Naive thymus-derived CD8-positive, alpha-beta T cell (primary cell): ENCODE data around the gene MFSD6. TPM values are rescaled to one million over a fixed set of nuclear protein-coding genes. Genes with fewer than 3 reads are reported as not detected.
A peak's percentile ranks its signal among the peaks of the same experiment; 100 is the strongest.

Source experiments
- ATAC-seq, 2 donors: fragments of 150-1000 bp; cut with Tn5 transposase in 1 of 2; sonication (Bioruptor Pico), chemical (Tn5 transposase) in 1 of 2; 1 replicate in 1 of 2; 2 replicates in 1 of 2; pipeline ENCODE4 v1.10.0; 2021; ENCODE audit warnings: mild to moderate bottlenecking in 2 of 2, moderate library complexity in 2 of 2
- POLR2A ChIA-PET: fragments of 350-600 bp; sonication (Branson Sonifier 250); formaldehyde crosslinking; loops from one replicate; lab custom pipeline; 2021; ENCODE audit warnings: antibody characterized with exemption; lab: Charles Lee
- DNase-seq, 10 donors: peaks; one replicate each; pipeline versions ENCODE4 v3.0.0 to v3.0.0-alpha.2; 2020 to 2022
- H3K27ac Mint-ChIP-seq, 10 donors: one replicate each; pipeline ENCODE4 v1.8.0; 2020 to 2022; ENCODE audit warnings: mild to moderate bottlenecking in 10 of 10, mixed read lengths in 10 of 10, moderate library complexity in 4 of 10, inconsistent platforms in 1 of 10
- H3K27me3 Mint-ChIP-seq, 5 donors: one replicate each; pipeline ENCODE4 v1.8.0; 2021 to 2022; ENCODE audit warnings: mixed read lengths in 5 of 5
- H3K36me3 Mint-ChIP-seq, 3 donors: one replicate each; pipeline ENCODE4 v1.8.0; 2020 to 2022; ENCODE audit warnings: mixed read lengths in 3 of 3, mild to moderate bottlenecking in 2 of 3, inconsistent platforms in 1 of 3
- H3K4me1 Mint-ChIP-seq, 4 donors: one replicate each; pipeline ENCODE4 v1.8.0; 2021 to 2022; ENCODE audit warnings: mixed read lengths in 4 of 4
- H3K4me3 Mint-ChIP-seq, 10 donors: one replicate each; pipeline ENCODE4 v1.8.0; 2020 to 2022; ENCODE audit warnings: mild to moderate bottlenecking in 10 of 10, mixed read lengths in 10 of 10, moderate library complexity in 6 of 10, inconsistent platforms in 1 of 10
- H3K9me3 Mint-ChIP-seq, 9 donors: one replicate each; pipeline ENCODE4 v1.8.0; 2020 to 2022; ENCODE audit warnings: mixed read lengths in 9 of 9, mild to moderate bottlenecking in 3 of 9, inconsistent platforms in 1 of 9, moderate library complexity in 1 of 9
- polyA plus RNA-seq, 3 donors: library from polyadenylated mRNA; unstranded; fragments of 300-500 nt; fragmentation: Illumina TruSeq; gene quantifications; one replicate each; pipeline ENCODE4 v1.2.3, GENCODE V29; 2021
- total RNA-seq, 8 experiments: library from RNA in 2 of 8; stranded (reverse) in 2 of 8; gene quantifications; one replicate each; pipeline ENCODE4 v1.2.3 and lab custom pipeline; 2021 to 2026

MFSD6 gene
- total and polyA plus RNA-seq, 5 experiments from 2014 or later: 14.7 to 61.3 (median 18.5) TPM

GRCh38 chr2:190407246-190407661, 901 bp upstream of the MFSD6 start:
- Mint-ChIP-seq H3K27ac (no peak overlapping the region), H3K36me3 (no peaks in the 10 kb centered on the region), H3K27me3 (no peaks in the 10 kb centered on the region), H3K4me3 (peak overlapping the region in 1 of 10 donors; percentile 84), H3K9me3 (no peaks in the 10 kb centered on the region), H3K4me1 (peaks cover 12 to 34% (median 30%) of the 10 kb centered on the region in 4 donors)
- POLR2A ChIA-PET: interaction anchor here (0.6 to 5.3 kb wide), 30 partner anchors 9 to 1270 kb away, joined by 3 to 99 read pairs (median 4); partner anchors contain the start of genes GLS, NABP1, NEMP2 and OSGEPL1
- ATAC-seq (peak; percentile 67 to 78), DNase-seq (peak in 6 of 10 donors; percentile 42 to 95 (median 92))

- peak overlapping the region; percentile 83 to 97 (median 92) for H3K4me3 Mint-ChIP-seq
- H3K4me1 Mint-ChIP-seq: peaks cover 24 to 49% (median 45%) of the 10 kb centered on the region in 4 donors
- H3K9me3 Mint-ChIP-seq: no peaks in the 10 kb centered on the region
- DNase-seq: peak; percentile 70 to 92 (median 82)
- peak; percentile 39 to 53 for ATAC-seq
- H3K27ac Mint-ChIP-seq: peak overlapping the region; percentile 94 to 100 (median 99)
- no peaks in the 10 kb centered on the region for H3K36me3 Mint-ChIP-seq
- H3K27me3 Mint-ChIP-seq: no peaks in the 10 kb centered on the region
- POLR2A ChIA-PET: interaction anchor here (1.0 to 5.3 kb wide), 8 partner anchors 7 to 473 kb away, joined by 3 to 99 read pairs (median 8); partner anchors contain the start of genes GLS and NEMP2
Observed at GRCh38 chr2:190408538-190409271, 550 bp downstream of the MFSD6 start.

GRCh38 chr2:190409616-190410015, 1.5 kb downstream of the MFSD6 start:
- POLR2A ChIA-PET: interaction anchor here (1.1 to 5.3 kb wide), 4 partner anchors 25 to 125 kb away, joined by 3 to 99 read pairs (median 5); partner anchors contain the start of gene NEMP2
- peak overlapping the region; percentile 94 to 100 (median 99) for H3K27ac Mint-ChIP-seq
- DNase-seq: no peak
- H3K27me3 Mint-ChIP-seq: no peaks in the 10 kb centered on the region
- peak overlapping the region; percentile 83 to 97 (median 92) for H3K4me3 Mint-ChIP-seq
- no peaks in the 10 kb centered on the region for H3K9me3 Mint-ChIP-seq
- peaks cover 27 to 56% (median 50%) of the 10 kb centered on the region in 4 donors for H3K4me1 Mint-ChIP-seq
- H3K36me3 Mint-ChIP-seq: no peaks in the 10 kb centered on the region
- ATAC-seq: no peak

- Mint-ChIP-seq H3K27me3 (no peaks in the 10 kb centered on the region), H3K27ac (peak overlapping the region; percentile 94 to 100 (median 99)), H3K36me3 (no peaks in the 10 kb centered on the region), H3K4me3 (peak overlapping the region; percentile 83 to 97 (median 92)), H3K9me3 (no peaks in the 10 kb centered on the region), H3K4me1 (peaks cover 27 to 59% (median 50%) of the 10 kb centered on the region in 4 donors)
- ATAC-seq (no peak), DNase-seq (no peak)
- POLR2A ChIA-PET: interaction anchor here (1.1 to 5.3 kb wide), 4 partner anchors 27 to 124 kb away, joined by 3 to 99 read pairs (median 4); partner anchors contain the start of gene NEMP2
Observed at GRCh38 chr2:190410166-190410565, 2.0 kb downstream of the MFSD6 start.

GRCh38 chr2:190412966-190413365, 4.8 kb downstream of the MFSD6 start:
- no peaks in the 10 kb centered on the region for H3K9me3 Mint-ChIP-seq

GRCh38 chr2:190413421-190413820, 5.3 kb downstream of the MFSD6 start:
- ATAC-seq (no peak), DNase-seq (no peak)
- H3K9me3 Mint-ChIP-seq: no peaks in the 10 kb centered on the region
- H3K27me3 Mint-ChIP-seq: no peaks in the 10 kb centered on the region
- POLR2A ChIA-PET: interaction anchor here (0.6 kb wide), 1 partner anchor 172 kb away, joined by 3 read pairs; no protein-coding TSS in a partner anchor
- peaks cover 0 to 7% (median 0%) of the 10 kb centered on the region in 3 donors for H3K36me3 Mint-ChIP-seq
- peaks cover 33 to 92% (median 79%) of the 10 kb centered on the region in 4 donors for H3K4me1 Mint-ChIP-seq
- peak overlapping the region; percentile 63 to 100 (median 84) for H3K27ac Mint-ChIP-seq
- peak overlapping the region in 8 of 10 donors; percentile 31 to 83 (median 56) for H3K4me3 Mint-ChIP-seq

More at GRCh38 chr2:190412966-190413365, 4.8 kb downstream of the MFSD6 start:
- Mint-ChIP-seq H3K4me3 (peak overlapping the region in 9 of 10 donors; percentile 7 to 83 (median 54)), H3K4me1 (peaks cover 33 to 87% (median 74%) of the 10 kb centered on the region in 4 donors), H3K27ac (peak overlapping the region; percentile 63 to 100 (median 84)), H3K36me3 (peaks cover 0 to 3% (median 0%) of the 10 kb centered on the region in 3 donors), H3K27me3 (no peaks in the 10 kb centered on the region)
- POLR2A ChIA-PET: interaction anchor here (0.6 kb wide), 1 partner anchor 173 kb away, joined by 3 read pairs; no protein-coding TSS in a partner anchor
- no peak for DNase-seq
- ATAC-seq: no peak

- peaks cover 0 to 23% (median 7%) of the 10 kb centered on the region in 3 donors for H3K36me3 Mint-ChIP-seq
- peaks cover 29 to 93% (median 84%) of the 10 kb centered on the region in 4 donors for H3K4me1 Mint-ChIP-seq
- H3K9me3 Mint-ChIP-seq: no peaks in the 10 kb centered on the region
- peak overlapping the region in 4 of 10 donors; percentile 29 to 67 (median 60) for H3K4me3 Mint-ChIP-seq
- POLR2A ChIA-PET: interaction anchor here (1.0 to 1.7 kb wide), 4 partner anchors 8 to 466 kb away, joined by 3 to 11 read pairs (median 4); partner anchors contain the start of gene MFSD6
- H3K27me3 Mint-ChIP-seq: no peaks in the 10 kb centered on the region
- peak overlapping the region; percentile 79 to 92 (median 86) for H3K27ac Mint-ChIP-seq
- no peak for ATAC-seq
- no peak for DNase-seq
Observed at GRCh38 chr2:190415251-190415650, 7.1 kb downstream of the MFSD6 start.

- Mint-ChIP-seq H3K9me3 (no peaks in the 10 kb centered on the region), H3K4me3 (peak overlapping the region; percentile 38 to 67 (median 64)), H3K4me1 (peaks cover 26 to 93% (median 85%) of the 10 kb centered on the region in 4 donors), H3K27me3 (no peaks in the 10 kb centered on the region), H3K27ac (peak overlapping the region; percentile 79 to 92 (median 86)), H3K36me3 (peaks cover 0 to 31% (median 13%) of the 10 kb centered on the region in 3 donors)
- peak; percentile 58 to 60 for ATAC-seq
- DNase-seq: peak in 2 of 10 donors; percentile 26 to 38
- POLR2A ChIA-PET: interaction anchor here (0.6 to 1.7 kb wide), 5 partner anchors 9 to 1262 kb away, joined by 3 to 11 read pairs (median 4); partner anchors contain the start of gene MFSD6
Observed at GRCh38 chr2:190415794-190416775, 7.9 kb downstream of the MFSD6 start.

- ATAC-seq (no peak), DNase-seq (no peak)
- peaks cover 0 to 38% (median 15%) of the 10 kb centered on the region in 3 donors for H3K36me3 Mint-ChIP-seq
- H3K9me3 Mint-ChIP-seq: no peaks in the 10 kb centered on the region
- peak overlapping the region; percentile 79 to 94 (median 86) for H3K27ac Mint-ChIP-seq
- H3K4me3 Mint-ChIP-seq: peak overlapping the region in 5 of 10 donors; percentile 20 to 67 (median 40)
- POLR2A ChIA-PET: interaction anchor here (0.7 to 1.7 kb wide), 3 partner anchors 10 to 147 kb away, joined by 3 to 11 read pairs (median 9); partner anchors contain the start of gene MFSD6
- H3K4me1 Mint-ChIP-seq: peaks cover 33 to 94% (median 85%) of the 10 kb centered on the region in 4 donors
- no peaks in the 10 kb centered on the region for H3K27me3 Mint-ChIP-seq
Observed at GRCh38 chr2:190417045-190417842, 9.1 kb downstream of the MFSD6 start.

- H3K4me3 Mint-ChIP-seq: no peak overlapping the region
- ATAC-seq: no peak
- H3K27ac Mint-ChIP-seq: peak overlapping the region in 7 of 10 donors; percentile 66 to 92 (median 79)
- peaks cover 29 to 94% (median 83%) of the 10 kb centered on the region in 4 donors for H3K4me1 Mint-ChIP-seq
- H3K27me3 Mint-ChIP-seq: no peaks in the 10 kb centered on the region
- peaks cover 0 to 46% (median 16%) of the 10 kb centered on the region in 3 donors for H3K36me3 Mint-ChIP-seq
- H3K9me3 Mint-ChIP-seq: no peaks in the 10 kb centered on the region
- no peak for DNase-seq
- POLR2A ChIA-PET: interaction anchor here (0.7 to 2.0 kb wide), 2 partner anchors 11 to 648 kb away, joined by 3 to 7 read pairs; partner anchors contain the start of gene MFSD6
Observed at GRCh38 chr2:190418727-190419126, 10.6 kb downstream of the MFSD6 start.
